A673 (cell line): Measurements from ENCODE around the gene SLC17A8. TPM values are rescaled to one million over a fixed set of nuclear protein-coding genes. Genes with fewer than 3 reads are reported as not detected.

Experiments
- BruUV-seq: library from RNA; stranded (reverse); fragments of 400-500 nt; replicated peaks from 2 replicates; lab custom pipeline; 2021; lab: Mats Ljungman, UMichigan
- CTCF ChIA-PET: fragments of 300-600 bp; sonication (Branson Sonifier 250); formaldehyde crosslinking; loops from one replicate; lab custom pipeline; 2022; ENCODE audit warnings: antibody characterized with exemption; lab: Charles Lee
- POLR2A ChIA-PET: fragments of 300-600 bp; sonication (Branson Sonifier 250); formaldehyde crosslinking; loops from one replicate; lab custom pipeline; 2022; ENCODE audit warnings: antibody characterized with exemption; ENCODE audit not compliant: low non-redundant PET; lab: Charles Lee
- DNase-seq: peaks from one replicate; pipeline ENCODE4 v3.0.0-alpha.2; 2015; ENCODE audit warnings: low spot score
- H3K27ac ChIP-seq: fragments of 200-600 bp; sonication (generic); 2 replicates; pipeline ENCODE4 v1.5.1; 2016; ENCODE audit warnings: mixed run types, low read depth, mild to moderate bottlenecking, mixed read lengths, antibody characterized with exemption, low read length; ENCODE audit not compliant: poor library complexity, severe bottlenecking
- H3K27me3 ChIP-seq: fragments of 200-600 bp; sonication (generic); replicated peaks from 2 replicates; pipeline ENCODE4 v1.6.1; 2017; ENCODE audit warnings: mixed run types, low read depth, mild to moderate bottlenecking, mixed read lengths, antibody characterized with exemption, low read length; ENCODE audit not compliant: insufficient read depth, poor library complexity
- H3K36me3 ChIP-seq: fragments of 200-600 bp; sonication (generic); 2 replicates; pipeline ENCODE4 v1.6.1; 2016; ENCODE audit warnings: mixed run types, mild to moderate bottlenecking, mixed read lengths, antibody characterized with exemption, low read length; ENCODE audit not compliant: insufficient read depth, poor library complexity, severe bottlenecking
- H3K4me1 ChIP-seq: fragments of 200-600 bp; sonication (generic); 2 replicates; pipeline ENCODE4 v1.6.1; 2017; ENCODE audit warnings: mixed run types, mild to moderate bottlenecking, mixed read lengths, antibody characterized with exemption, low read length; ENCODE audit not compliant: insufficient read depth, poor library complexity, severe bottlenecking
- H3K4me3 ChIP-seq: fragments of 200-600 bp; sonication (generic); 2 replicates; pipeline ENCODE4 v1.5.1; 2016; ENCODE audit warnings: low read depth, mixed run types, mild to moderate bottlenecking, mixed read lengths, low read length; ENCODE audit not compliant: poor library complexity, severe bottlenecking
- H3K9me3 ChIP-seq: fragments of 200-600 bp; sonication (generic); 2 replicates; pipeline ENCODE4 v1.6.1; 2016; ENCODE audit warnings: mixed run types, low read depth, mild to moderate bottlenecking, mixed read lengths, antibody characterized with exemption, low read length; ENCODE audit not compliant: poor library complexity, severe bottlenecking
- EZH2 ChIP-seq: fragments of 200-600 bp; sonication (generic); IDR thresholded peaks from 2 replicates; pipeline ENCODE4 v1.6.1; 2017; ENCODE audit warnings: borderline replicate concordance, low read depth, mild to moderate bottlenecking, mixed read lengths, antibody characterized with exemption, low read length; ENCODE audit not compliant: poor library complexity, severe bottlenecking
- intact Hi-C: fragments of 100-400 bp; cut with micrococcal nuclease; formaldehyde crosslinking; loops from one replicate; pipeline ENCODE4 v1.10.0; 2022; ENCODE audit not compliant: unreplicated experiment
- total RNA-seq: library from RNA; stranded (reverse); gene quantifications from 2 replicates; pipeline ENCODE4 v1.2.3, GENCODE V29; 2021
- TF ChIP-seq, protein P1 (sequence below): fragments of 300-800, 200-600 bp; sonication (generic); conservative IDR thresholded peaks from 2 replicates; pipeline ENCODE4 v1.5.1; 2017; ENCODE audit warnings: low read depth, mild to moderate bottlenecking, antibody characterized with exemption, low read length, moderate library complexity, mixed read lengths

The SLC17A8 gene
- total RNA-seq, 1 experiment from 2014 or later = not detected

DNA sequence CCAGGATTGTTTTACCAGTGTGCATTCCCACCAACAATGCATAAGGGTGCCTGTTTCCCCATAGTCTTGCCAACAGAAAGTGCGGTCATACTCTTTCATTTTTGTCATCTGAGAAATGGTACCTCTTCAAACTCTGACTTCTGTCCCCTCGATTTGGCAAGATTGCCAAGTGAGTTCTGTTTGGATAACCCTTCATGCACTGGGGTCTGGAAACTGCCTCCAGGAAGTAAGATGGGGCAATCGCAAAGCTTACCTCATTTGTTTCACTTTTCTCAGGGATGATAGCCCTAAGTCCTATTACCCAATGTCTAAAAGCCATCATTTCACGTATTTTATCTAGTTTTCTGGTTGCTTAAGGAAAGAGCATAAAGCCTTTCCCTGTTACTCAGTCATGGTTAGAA, 88.2 kb downstream of the SLC17A8 start:
- H3K4me3 ChIP-seq = no peak overlapping the region
- POLR2A ChIA-PET = no interaction called here
- BruUV-seq = no TSS peak
- no peaks in the 10 kb centered on the region for H3K4me1 ChIP-seq
- TF ChIP-seq, protein P1, sequence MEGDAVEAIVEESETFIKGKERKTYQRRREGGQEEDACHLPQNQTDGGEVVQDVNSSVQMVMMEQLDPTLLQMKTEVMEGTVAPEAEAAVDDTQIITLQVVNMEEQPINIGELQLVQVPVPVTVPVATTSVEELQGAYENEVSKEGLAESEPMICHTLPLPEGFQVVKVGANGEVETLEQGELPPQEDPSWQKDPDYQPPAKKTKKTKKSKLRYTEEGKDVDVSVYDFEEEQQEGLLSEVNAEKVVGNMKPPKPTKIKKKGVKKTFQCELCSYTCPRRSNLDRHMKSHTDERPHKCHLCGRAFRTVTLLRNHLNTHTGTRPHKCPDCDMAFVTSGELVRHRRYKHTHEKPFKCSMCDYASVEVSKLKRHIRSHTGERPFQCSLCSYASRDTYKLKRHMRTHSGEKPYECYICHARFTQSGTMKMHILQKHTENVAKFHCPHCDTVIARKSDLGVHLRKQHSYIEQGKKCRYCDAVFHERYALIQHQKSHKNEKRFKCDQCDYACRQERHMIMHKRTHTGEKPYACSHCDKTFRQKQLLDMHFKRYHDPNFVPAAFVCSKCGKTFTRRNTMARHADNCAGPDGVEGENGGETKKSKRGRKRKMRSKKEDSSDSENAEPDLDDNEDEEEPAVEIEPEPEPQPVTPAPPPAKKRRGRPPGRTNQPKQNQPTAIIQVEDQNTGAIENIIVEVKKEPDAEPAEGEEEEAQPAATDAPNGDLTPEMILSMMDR = no peak
- TF ChIP-seq EZH2 = no peak
- no peaks in the 10 kb centered on the region for H3K27me3 ChIP-seq
- intact Hi-C loops = no loop called here
- H3K9me3 ChIP-seq = no peaks in the 10 kb centered on the region
- H3K36me3 ChIP-seq = no peaks in the 10 kb centered on the region
- CTCF ChIA-PET = no interaction called here
- H3K27ac ChIP-seq = no peak overlapping the region
- no peak for DNase-seq

GRCh38 chr12:100447381-100447780, 90.5 kb downstream of the SLC17A8 start:
- BruUV-seq = no TSS peak
- CTCF ChIA-PET = interaction anchor here (0.7 kb wide), 1 partner anchor 212 kb away, joined by 3 read pairs; no protein-coding TSS in a partner anchor
- Histone ChIP-seq H3K27me3 (no peaks in the 10 kb centered on the region), H3K4me3 (no peak overlapping the region), H3K36me3 (no peaks in the 10 kb centered on the region), H3K27ac (no peak overlapping the region), H3K9me3 (no peaks in the 10 kb centered on the region), H3K4me1 (no peaks in the 10 kb centered on the region)
- intact Hi-C loops = no loop called here
- TF ChIP-seq, protein P1 = no peak
- no peak for TF ChIP-seq EZH2
- DNase-seq = no peak
- POLR2A ChIA-PET = no interaction called here

- intact Hi-C loops = no loop called here
- H3K4me3 ChIP-seq = no peak overlapping the region
- TF ChIP-seq, protein P1 = no peak
- TF ChIP-seq EZH2 = no peak
Observed at GRCh38 chr12:100448656-100449055, 91.8 kb downstream of the SLC17A8 start.

More at GRCh38 chr12:100448656-100449055, 91.8 kb downstream of the SLC17A8 start:
- CTCF ChIA-PET = no interaction called here
- no peak for DNase-seq
- Histone ChIP-seq H3K36me3 (no peaks in the 10 kb centered on the region), H3K9me3 (no peaks in the 10 kb centered on the region), H3K4me1 (no peaks in the 10 kb centered on the region), H3K27me3 (no peaks in the 10 kb centered on the region), H3K27ac (no peak overlapping the region)
- POLR2A ChIA-PET = no interaction called here
- no TSS peak for BruUV-seq
